Trophoblast cell (in vitro differentiated cells and primary cell): ENCODE data around the gene YAP1.
"Not testable (repeated sequence)": the region's sequence is repeated elsewhere in the genome, so short reads cannot be mapped to it uniquely, and the experiment has no call there.

Source experiments
- DNase-seq, 2 donors: peaks; one replicate each; pipeline ENCODE4 v3.0.0-alpha.2; 2016
- H2AFZ ChIP-seq: 2 replicates; pipeline ENCODE4 v1.6.1; 2013; ENCODE audit warnings: low read length, moderate library complexity, mild to moderate bottlenecking; ENCODE audit not compliant: insufficient read depth, poor library complexity
- H2AK5ac ChIP-seq: 2 replicates; pipeline ENCODE4 v1.6.1; 2013; ENCODE audit warnings: mild to moderate bottlenecking, low read length
- H2BK120ac ChIP-seq: 2 replicates; pipeline ENCODE4 v1.6.1; 2013; ENCODE audit warnings: low read length, mild to moderate bottlenecking, moderate library complexity; ENCODE audit not compliant: insufficient read depth, poor library complexity
- H2BK12ac ChIP-seq: 2 replicates; pipeline ENCODE4 v1.6.1; 2013; ENCODE audit warnings: mild to moderate bottlenecking, low read length, moderate library complexity
- H2BK5ac ChIP-seq: 2 replicates; pipeline ENCODE4 v1.6.1; 2013; ENCODE audit warnings: low read length, low read depth, moderate library complexity, mild to moderate bottlenecking; ENCODE audit not compliant: poor library complexity
- H3K14ac ChIP-seq: 2 replicates; pipeline ENCODE4 v1.6.1; 2013; ENCODE audit warnings: mild to moderate bottlenecking, low read length
- H3K18ac ChIP-seq: 2 replicates; pipeline ENCODE4 v1.6.1; 2013; ENCODE audit warnings: mild to moderate bottlenecking, low read length
- H3K23ac ChIP-seq: 2 replicates; pipeline ENCODE4 v1.6.1; 2013; ENCODE audit warnings: low read length
- H3K27ac ChIP-seq: 2 replicates; pipeline ENCODE4 v1.5.1; 2013; ENCODE audit warnings: low read depth, mild to moderate bottlenecking, inconsistent platforms, low read length, moderate library complexity
- H3K27me3 ChIP-seq: 2 replicates; pipeline ENCODE4 v1.6.1; 2013; ENCODE audit warnings: inconsistent platforms, mild to moderate bottlenecking, low read length, moderate library complexity; ENCODE audit not compliant: insufficient read depth
- H3K36me3 ChIP-seq, 2 experiments: 1 replicate in 1 of 2; 2 replicates in 1 of 2; pipeline ENCODE4 v1.6.1; 2013; ENCODE audit warnings: low read length in 2 of 2, mild to moderate bottlenecking in 2 of 2, moderate library complexity in 1 of 2; ENCODE audit not compliant: insufficient read depth in 2 of 2, control insufficient read depth in 1 of 2
- H3K4ac ChIP-seq: 2 replicates; pipeline ENCODE4 v1.6.1; 2013; ENCODE audit warnings: low read depth, mild to moderate bottlenecking, low read length, moderate library complexity
- H3K4me1 ChIP-seq, 2 experiments: 1 replicate in 1 of 2; 2 replicates in 1 of 2; pipeline ENCODE4 v1.6.1; 2013; ENCODE audit warnings: low read length in 2 of 2, mild to moderate bottlenecking in 2 of 2, moderate library complexity in 1 of 2; ENCODE audit not compliant: insufficient read depth in 2 of 2, control insufficient read depth in 1 of 2
- H3K4me2 ChIP-seq: 2 replicates; pipeline ENCODE4 v1.6.1; 2013; ENCODE audit warnings: inconsistent platforms, mild to moderate bottlenecking, low read length, moderate library complexity
- H3K4me3 ChIP-seq: 2 replicates; pipeline ENCODE4 v1.5.1; 2013; ENCODE audit warnings: mild to moderate bottlenecking, low read depth, low read length, inconsistent platforms
- H3K79me1 ChIP-seq: one replicate; pipeline ENCODE4 v1.6.1; 2013; ENCODE audit warnings: low read length
- H3K79me2 ChIP-seq: 2 replicates; pipeline ENCODE4 v1.6.1; 2013; ENCODE audit warnings: low read length, mild to moderate bottlenecking; ENCODE audit not compliant: control insufficient read depth, insufficient read depth, poor library complexity
- H3K9ac ChIP-seq: 2 replicates; pipeline ENCODE4 v1.6.1; 2013; ENCODE audit warnings: mild to moderate bottlenecking, low read length
- H3K9me3 ChIP-seq: 2 replicates; pipeline ENCODE4 v1.6.1; 2013; ENCODE audit warnings: low read depth, mild to moderate bottlenecking, control low read depth, inconsistent platforms, low read length; ENCODE audit not compliant: insufficient read depth
- H4K12ac ChIP-seq: 2 replicates; pipeline ENCODE4 v1.6.1; 2013; ENCODE audit warnings: low read depth, mild to moderate bottlenecking, low read length, moderate library complexity
- H4K8ac ChIP-seq: 2 replicates; pipeline ENCODE4 v1.6.1; 2013; ENCODE audit warnings: low read depth, mild to moderate bottlenecking, low read length, moderate library complexity
- H4K91ac ChIP-seq: one replicate; pipeline ENCODE4 v1.6.1; 2013; ENCODE audit warnings: low read depth, mild to moderate bottlenecking, low read length, moderate library complexity
- WGBS: extraction: QIAGEN DNeasy Blood & Tissue Kit; methylation state at CpG from one replicate; pipeline ENCODE4 v1.1.7; 2013; ENCODE audit warnings: missing lambda C conversion rate; ENCODE audit not compliant: insufficient read length, insufficient coverage; ENCODE audit errors: extremely low coverage; 5-methylcytosine and 5-hydroxymethylcytosine counted together

Gene YAP1

GRCh38 chr11:102197670-102198139, 87.5 kb downstream of the YAP1 start:
- Histone ChIP-seq H3K36me3 (peaks cover 5 to 6% of the 10 kb centered on the region in 2 experiments), H3K4me3 (no peak overlapping the region), H4K91ac (no peak overlapping the region), H2AFZ (no peak overlapping the region), H2AK5ac (no peak overlapping the region), H3K79me2 (no peaks in the 10 kb centered on the region), H3K18ac (no peak overlapping the region), H3K27me3 (no peaks in the 10 kb centered on the region), H3K23ac (no peak overlapping the region), H4K12ac (no peak overlapping the region), H3K9me3 (no peaks in the 10 kb centered on the region), H2BK5ac (no peak overlapping the region), H3K4me2 (no peak overlapping the region), H2BK120ac (no peak overlapping the region), H4K8ac (no peak overlapping the region), H3K4me1 (peaks cover 0 to 2% of the 10 kb centered on the region in 2 experiments), H3K4ac (peak overlapping the region; percentile 62), H3K79me1 (no peaks in the 10 kb centered on the region), H2BK12ac (no peak overlapping the region), H3K9ac (no peak overlapping the region), H3K14ac (no peak overlapping the region), H3K27ac (no peak overlapping the region)
- no CpG with 5 or more reads among the region's 2 CpGs for WGBS
- no peak for DNase-seq

- no peak overlapping the region for H4K12ac ChIP-seq
- H4K8ac ChIP-seq = no peak overlapping the region
- H3K79me1 ChIP-seq = no peaks in the 10 kb centered on the region
- H3K4me1 ChIP-seq = peaks cover 0 to 2% of the 10 kb centered on the region in 2 experiments
- no peak overlapping the region for H3K18ac ChIP-seq
- DNase-seq = no peak
- no CpG with 5 or more reads among the region's 2 CpGs for WGBS
- no peak overlapping the region for H2AFZ ChIP-seq
- no peak overlapping the region for H3K23ac ChIP-seq
- H3K9ac ChIP-seq = no peak overlapping the region
- no peak overlapping the region for H3K4me2 ChIP-seq
- no peaks in the 10 kb centered on the region for H3K27me3 ChIP-seq
- no peak overlapping the region for H3K14ac ChIP-seq
- no peak overlapping the region for H3K27ac ChIP-seq
- no peak overlapping the region for H3K4ac ChIP-seq
- H2AK5ac ChIP-seq = no peak overlapping the region
- peaks cover 5 to 7% of the 10 kb centered on the region in 2 experiments for H3K36me3 ChIP-seq
- no peaks in the 10 kb centered on the region for H3K79me2 ChIP-seq
- H3K9me3 ChIP-seq = no peaks in the 10 kb centered on the region
- H2BK120ac ChIP-seq = no peak overlapping the region
- no peak overlapping the region for H2BK5ac ChIP-seq
- H4K91ac ChIP-seq = no peak overlapping the region
- no peak overlapping the region for H2BK12ac ChIP-seq
- H3K4me3 ChIP-seq = no peak overlapping the region
Observed at GRCh38 chr11:102199673-102200072, 89.4 kb downstream of the YAP1 start.

- not testable (repeated sequence) for H3K18ac ChIP-seq, H3K36me3 ChIP-seq, H2AK5ac ChIP-seq, H3K9ac ChIP-seq, H2AFZ ChIP-seq, H3K79me1 ChIP-seq, H2BK12ac ChIP-seq, H2BK120ac ChIP-seq, H3K27me3 ChIP-seq, H3K27ac ChIP-seq, H3K9me3 ChIP-seq, DNase-seq, H4K8ac ChIP-seq, H3K4ac ChIP-seq, H3K79me2 ChIP-seq, H4K91ac ChIP-seq, H3K4me2 ChIP-seq, H4K12ac ChIP-seq, H2BK5ac ChIP-seq, H3K4me1 ChIP-seq, H3K23ac ChIP-seq, H3K4me3 ChIP-seq, H3K14ac ChIP-seq
- WGBS = no CpG with 5 or more reads among the region's 5 CpGs
Observed at GRCh38 chr11:102200325-102200724, 90.1 kb downstream of the YAP1 start.

GRCh38 chr11:102201776-102202175, 91.5 kb downstream of the YAP1 start:
- no peak overlapping the region for H3K4ac ChIP-seq
- H2BK120ac ChIP-seq = no peak overlapping the region
- no peak overlapping the region for H4K12ac ChIP-seq
- H3K27ac ChIP-seq = no peak overlapping the region
- no CpG with 5 or more reads among the region's 2 CpGs for WGBS
- peaks cover 0 to 2% of the 10 kb centered on the region in 2 experiments for H3K4me1 ChIP-seq
- no peaks in the 10 kb centered on the region for H3K79me1 ChIP-seq
- no peak overlapping the region for H3K4me3 ChIP-seq
- H3K14ac ChIP-seq = no peak overlapping the region
- H3K18ac ChIP-seq = no peak overlapping the region
- no peak for DNase-seq
- no peak overlapping the region for H2BK12ac ChIP-seq
- H3K9ac ChIP-seq = no peak overlapping the region
- H2AK5ac ChIP-seq = no peak overlapping the region
- no peak overlapping the region for H3K23ac ChIP-seq
- H2AFZ ChIP-seq = no peak overlapping the region
- H3K79me2 ChIP-seq = no peaks in the 10 kb centered on the region
- no peaks in the 10 kb centered on the region for H3K27me3 ChIP-seq
- H2BK5ac ChIP-seq = no peak overlapping the region
- no peak overlapping the region for H4K8ac ChIP-seq
- no peak overlapping the region for H4K91ac ChIP-seq
- no peak overlapping the region for H3K4me2 ChIP-seq
- no peaks in the 10 kb centered on the region for H3K9me3 ChIP-seq
- H3K36me3 ChIP-seq = peaks cover 12% of the 10 kb centered on the region in 2 experiments
